HCT116 (cell line): ENCODE measurements around the gene COL4A4.

Source experiments
- ATF3 ChIP-seq: IDR thresholded peaks from 2 replicates; pipeline ENCODE4 v1.6.1; 2012
- CEBPB ChIP-seq: IDR thresholded peaks from 2 replicates; pipeline ENCODE4 v1.6.1; 2012; ENCODE audit warnings: low read depth
- CTCF ChIP-seq, 3 experiments: fragments of 200-600 bp in 1 of 3; sonication (generic) in 1 of 3; IDR thresholded peaks in 2 of 3; conservative IDR thresholded peaks in 1 of 3; 2 replicates each; pipeline ENCODE4 v1.5.1; 2012 to 2017; ENCODE audit warnings: low read depth in 2 of 3, low read length in 2 of 3, antibody characterized with exemption in 1 of 3, borderline replicate concordance in 1 of 3, control low read depth in 1 of 3, mild to moderate bottlenecking in 1 of 3, mixed read lengths in 1 of 3, mixed run types in 1 of 3, moderate library complexity in 1 of 3; ENCODE audit not compliant: insufficient read depth in 1 of 3
- EZH2 ChIP-seq: fragments of 200-600 bp; sonication (generic); IDR thresholded peaks from 2 replicates; pipeline ENCODE4 v1.6.1; 2017; ENCODE audit warnings: antibody characterized with exemption, mixed run types
- EZH2phosphoT487 ChIP-seq: fragments of 200-600 bp; IDR thresholded peaks from 2 replicates; pipeline ENCODE4 v1.6.1; 2018; ENCODE audit warnings: antibody characterized with exemption, borderline replicate concordance
- MAX ChIP-seq: IDR thresholded peaks from 2 replicates; pipeline ENCODE4 v1.6.1; 2012
- POLR2A ChIP-seq: IDR thresholded peaks from 2 replicates; pipeline ENCODE4 v1.7.0; 2011; ENCODE audit warnings: borderline replicate concordance; ENCODE audit not compliant: insufficient read depth, insufficient read length; ENCODE audit errors: extremely low read depth

DNA sequence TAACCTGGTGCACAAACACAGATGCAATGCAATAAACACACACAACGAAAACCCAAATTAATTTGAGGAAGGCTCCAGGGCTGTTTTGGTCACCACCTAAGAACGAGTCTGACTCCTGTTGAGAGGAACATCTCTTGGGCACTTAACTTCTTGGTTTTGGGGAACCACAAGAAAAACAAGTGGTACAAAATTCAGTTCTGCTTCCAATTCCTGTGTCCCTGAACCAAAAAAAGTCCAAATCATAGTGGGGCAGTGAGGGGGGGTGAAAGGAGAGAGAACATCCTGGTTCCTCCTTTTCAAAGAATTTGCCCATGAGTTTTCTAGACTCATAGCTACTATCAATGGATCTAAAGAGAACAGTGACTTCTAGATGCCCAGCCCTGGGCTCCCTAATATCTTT lies 143.6 kb downstream of the COL4A4 start:
- TF ChIP-seq EZH2phosphoT487 (no peak), CTCF (IDR thresholded peaks at IDR 0.05 in 2 of 3, conservative IDR thresholded peaks at IDR 0.05 in 1 of 3; ENCODE audit: borderline replicate concordance in 1 of 3, insufficient read depth in 1 of 3, low read depth in 2 of 3, low read length in 2 of 3) (no peak), POLR2A (no peak), MAX (no peak), CEBPB (no peak), EZH2 (no peak), ATF3 (no peak)
